ENCODE results near the gene ZNF730.

DNA sequence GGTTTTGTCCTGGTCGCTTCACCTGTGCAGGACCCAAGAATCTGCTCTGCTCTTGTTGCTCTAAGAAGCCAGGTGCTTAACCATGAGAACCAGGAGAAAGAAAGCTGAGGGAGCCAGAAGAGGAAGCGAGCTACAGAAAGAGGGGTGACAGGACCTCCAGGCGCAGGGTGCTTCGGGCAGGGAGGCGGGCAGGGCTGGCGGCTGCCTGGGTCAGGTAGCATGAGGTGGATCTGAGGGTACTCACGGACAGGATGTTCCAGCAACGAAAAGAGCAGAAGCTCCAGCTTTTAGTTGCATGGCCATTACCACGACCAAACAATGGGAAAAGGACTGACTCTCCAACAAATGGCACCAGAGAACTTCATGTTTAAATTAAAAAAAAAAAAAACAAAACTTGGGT, 73.5 kb downstream of the ZNF730 start:
- TF ChIP-seq, protein P1, sequence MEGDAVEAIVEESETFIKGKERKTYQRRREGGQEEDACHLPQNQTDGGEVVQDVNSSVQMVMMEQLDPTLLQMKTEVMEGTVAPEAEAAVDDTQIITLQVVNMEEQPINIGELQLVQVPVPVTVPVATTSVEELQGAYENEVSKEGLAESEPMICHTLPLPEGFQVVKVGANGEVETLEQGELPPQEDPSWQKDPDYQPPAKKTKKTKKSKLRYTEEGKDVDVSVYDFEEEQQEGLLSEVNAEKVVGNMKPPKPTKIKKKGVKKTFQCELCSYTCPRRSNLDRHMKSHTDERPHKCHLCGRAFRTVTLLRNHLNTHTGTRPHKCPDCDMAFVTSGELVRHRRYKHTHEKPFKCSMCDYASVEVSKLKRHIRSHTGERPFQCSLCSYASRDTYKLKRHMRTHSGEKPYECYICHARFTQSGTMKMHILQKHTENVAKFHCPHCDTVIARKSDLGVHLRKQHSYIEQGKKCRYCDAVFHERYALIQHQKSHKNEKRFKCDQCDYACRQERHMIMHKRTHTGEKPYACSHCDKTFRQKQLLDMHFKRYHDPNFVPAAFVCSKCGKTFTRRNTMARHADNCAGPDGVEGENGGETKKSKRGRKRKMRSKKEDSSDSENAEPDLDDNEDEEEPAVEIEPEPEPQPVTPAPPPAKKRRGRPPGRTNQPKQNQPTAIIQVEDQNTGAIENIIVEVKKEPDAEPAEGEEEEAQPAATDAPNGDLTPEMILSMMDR (IDR thresholded peaks at IDR 0.05 in 8 of 11, conservative IDR thresholded peaks at IDR 0.05 in 3 of 11) = no peak
- TF ChIP-seq POLR2A (IDR thresholded peaks at IDR 0.05) = no peak

All from spleen (tissue), 7 donors.